Activated CD4-positive, alpha-beta memory T cell treated with anti-CD3 and anti-CD28 coated beads, Interleukin-2, amount 10 ng/mL, durations not matched to agents 7 days and 5 days (primary cell): ENCODE results near the gene YPEL2. TPM values are rescaled to one million over a fixed set of nuclear protein-coding genes. Genes with fewer than 3 reads are reported as not detected.

Experiments
- CTCF ChIA-PET: fragments of 350-600 bp; sonication (Branson Sonifier 250); formaldehyde crosslinking; loops from one replicate; lab custom pipeline; 2021; ENCODE audit warnings: antibody characterized with exemption, inconsistent platforms; lab: Charles Lee
- POLR2A ChIA-PET: fragments of 350-600 bp; sonication (Branson Sonifier 250); formaldehyde crosslinking; loops from one replicate; lab custom pipeline; 2021; ENCODE audit warnings: antibody characterized with exemption; lab: Charles Lee
- DNase-seq: peaks from one replicate; pipeline ENCODE4 v3.0.0-alpha.2; 2020
- H3K27ac Mint-ChIP-seq: one replicate; pipeline ENCODE4 v1.8.0; 2021; ENCODE audit warnings: mild to moderate bottlenecking, mixed read lengths
- H3K27me3 Mint-ChIP-seq: one replicate; pipeline ENCODE4 v1.8.0; 2021; ENCODE audit warnings: mixed read lengths
- H3K36me3 Mint-ChIP-seq: one replicate; pipeline ENCODE4 v1.8.0; 2021; ENCODE audit warnings: low read depth, mixed read lengths
- H3K4me1 Mint-ChIP-seq: one replicate; pipeline ENCODE4 v1.8.0; 2021; ENCODE audit warnings: mixed read lengths
- H3K4me3 Mint-ChIP-seq: one replicate; pipeline ENCODE4 v1.8.0; 2021; ENCODE audit warnings: mild to moderate bottlenecking, mixed read lengths
- H3K9me3 Mint-ChIP-seq: one replicate; pipeline ENCODE4 v1.8.0; 2021; ENCODE audit warnings: mixed read lengths
- total RNA-seq, 2 experiments: library from RNA; stranded (reverse); gene quantifications; one replicate each; pipeline ENCODE4 v1.2.3, GENCODE V29; 2021

YPEL2 gene
- total RNA-seq, 2 experiments from 2014 or later = 17.1 to 18.4 TPM

GRCh38 chr17:59374612-59375011 lies 43.2 kb downstream of the YPEL2 start:
- H3K36me3 Mint-ChIP-seq = peaks cover 13% of the 10 kb centered on the region

GRCh38 chr17:59375857-59376256 lies 44.4 kb downstream of the YPEL2 start:
- ChIA-PET CTCF (interaction anchor here (1.7 kb wide), 1 partner anchor 46 kb away, joined by 6 read pairs; no protein-coding TSS in a partner anchor), POLR2A (interaction anchor here (0.9 to 1.9 kb wide), 2 partner anchors 10 to 46 kb away, joined by 3 to 5 read pairs; no protein-coding TSS in a partner anchor)
- H3K27me3 Mint-ChIP-seq = no peaks in the 10 kb centered on the region
- H3K27ac Mint-ChIP-seq = no peak overlapping the region
- H3K4me3 Mint-ChIP-seq = no peak overlapping the region
- no peak for DNase-seq
- no peaks in the 10 kb centered on the region for H3K9me3 Mint-ChIP-seq
- peaks cover 59% of the 10 kb centered on the region for H3K4me1 Mint-ChIP-seq
- H3K36me3 Mint-ChIP-seq = peaks cover 13% of the 10 kb centered on the region

More at GRCh38 chr17:59374612-59375011, 43.2 kb downstream of the YPEL2 start:
- Mint-ChIP-seq H3K27me3 (no peaks in the 10 kb centered on the region), H3K4me3 (no peak overlapping the region), H3K9me3 (no peaks in the 10 kb centered on the region), H3K27ac (peak overlapping the region; percentile 67), H3K4me1 (peaks cover 57% of the 10 kb centered on the region)
- ChIA-PET CTCF (interaction anchor here (1.5 to 1.7 kb wide), 2 partner anchors 45 to 67 kb away, joined by 3 to 6 read pairs; no protein-coding TSS in a partner anchor), POLR2A (interaction anchor here (0.7 to 1.9 kb wide), 5 partner anchors 9 to 244 kb away, joined by 3 to 8 read pairs (median 4); no protein-coding TSS in a partner anchor)
- DNase-seq = no peak

- Mint-ChIP-seq H3K36me3 (peaks cover 13% of the 10 kb centered on the region), H3K27ac (no peak overlapping the region)
- CTCF ChIA-PET = interaction anchor here (1.7 kb wide), 1 partner anchor 47 kb away, joined by 6 read pairs; no protein-coding TSS in a partner anchor
Measured at GRCh38 chr17:59376506-59376905, 45.1 kb downstream of the YPEL2 start.

GRCh38 chr17:59377410-59377809 lies 46.0 kb downstream of the YPEL2 start:
- no peak overlapping the region for H3K27ac Mint-ChIP-seq
- POLR2A ChIA-PET = interaction anchor here (1.2 kb wide), 1 partner anchor 15 kb away, joined by 4 read pairs; no protein-coding TSS in a partner anchor
- DNase-seq = no peak
- no peaks in the 10 kb centered on the region for H3K27me3 Mint-ChIP-seq
- no peaks in the 10 kb centered on the region for H3K9me3 Mint-ChIP-seq
- H3K36me3 Mint-ChIP-seq = peaks cover 10% of the 10 kb centered on the region
- H3K4me1 Mint-ChIP-seq = peaks cover 54% of the 10 kb centered on the region
- CTCF ChIA-PET = interaction anchor here (1.3 kb wide), 1 partner anchor 64 kb away, joined by 5 read pairs; no protein-coding TSS in a partner anchor
- H3K4me3 Mint-ChIP-seq = no peak overlapping the region

More at GRCh38 chr17:59376506-59376905, 45.1 kb downstream of the YPEL2 start:
- DNase-seq = no peak
- H3K4me1 Mint-ChIP-seq = peaks cover 57% of the 10 kb centered on the region
- POLR2A ChIA-PET = no interaction called here
- no peaks in the 10 kb centered on the region for H3K27me3 Mint-ChIP-seq
- no peak overlapping the region for H3K4me3 Mint-ChIP-seq
- H3K9me3 Mint-ChIP-seq = no peaks in the 10 kb centered on the region

- H3K27me3 Mint-ChIP-seq = no peaks in the 10 kb centered on the region
- H3K4me1 Mint-ChIP-seq = peaks cover 43% of the 10 kb centered on the region
- no peaks in the 10 kb centered on the region for H3K9me3 Mint-ChIP-seq
- ChIA-PET CTCF (interaction anchor here (1.5 kb wide), 1 partner anchor 49 kb away, joined by 3 read pairs; no protein-coding TSS in a partner anchor), POLR2A (no interaction called here)
- peaks cover 10% of the 10 kb centered on the region for H3K36me3 Mint-ChIP-seq
- H3K27ac Mint-ChIP-seq = no peak overlapping the region
- no peak overlapping the region for H3K4me3 Mint-ChIP-seq
- DNase-seq = no peak
Measured at GRCh38 chr17:59378675-59379074, 47.2 kb downstream of the YPEL2 start.

GRCh38 chr17:59380474-59380873 lies 49.0 kb downstream of the YPEL2 start:
- Mint-ChIP-seq H3K27ac (no peak overlapping the region), H3K9me3 (no peaks in the 10 kb centered on the region), H3K27me3 (no peaks in the 10 kb centered on the region), H3K36me3 (peaks cover 4% of the 10 kb centered on the region), H3K4me1 (peaks cover 25% of the 10 kb centered on the region), H3K4me3 (no peak overlapping the region)
- ChIA-PET CTCF (interaction anchor here (0.7 to 1.5 kb wide), 4 partner anchors 35 to 239 kb away, joined by 3 read pairs; partner anchors contain the start of gene CLTC), POLR2A (interaction anchor here (0.7 to 1.5 kb wide), 3 partner anchors 18 to 38 kb away, joined by 3 to 4 read pairs (median 4); no protein-coding TSS in a partner anchor)
- DNase-seq = no peak

- peaks cover 4% of the 10 kb centered on the region for H3K36me3 Mint-ChIP-seq
- no peaks in the 10 kb centered on the region for H3K9me3 Mint-ChIP-seq
- ChIA-PET POLR2A (no interaction called here), CTCF (interaction anchor here (1.5 kb wide), 1 partner anchor 66 kb away, joined by 3 read pairs; no protein-coding TSS in a partner anchor)
- peaks cover 14% of the 10 kb centered on the region for H3K4me1 Mint-ChIP-seq
- no peak for DNase-seq
- no peak overlapping the region for H3K4me3 Mint-ChIP-seq
- no peak overlapping the region for H3K27ac Mint-ChIP-seq
- H3K27me3 Mint-ChIP-seq = no peaks in the 10 kb centered on the region
Measured at GRCh38 chr17:59381716-59382570, 50.5 kb downstream of the YPEL2 start.

- no peak for DNase-seq
- ChIA-PET POLR2A (no interaction called here), CTCF (no interaction called here)
- H3K36me3 Mint-ChIP-seq = no peaks in the 10 kb centered on the region
- H3K27ac Mint-ChIP-seq = no peak overlapping the region
- H3K27me3 Mint-ChIP-seq = no peaks in the 10 kb centered on the region
- H3K9me3 Mint-ChIP-seq = no peaks in the 10 kb centered on the region
- no peak overlapping the region for H3K4me3 Mint-ChIP-seq
- H3K4me1 Mint-ChIP-seq = peaks cover 14% of the 10 kb centered on the region
Measured at GRCh38 chr17:59383893-59384292, 52.4 kb downstream of the YPEL2 start.

- POLR2A ChIA-PET = no interaction called here
- H3K4me1 Mint-ChIP-seq = no peaks in the 10 kb centered on the region
- no peaks in the 10 kb centered on the region for H3K9me3 Mint-ChIP-seq
- CTCF ChIA-PET = no interaction called here
- H3K4me3 Mint-ChIP-seq = no peak overlapping the region
- H3K27ac Mint-ChIP-seq = no peak overlapping the region
- H3K27me3 Mint-ChIP-seq = no peaks in the 10 kb centered on the region
- no peak for DNase-seq
- peaks cover 3% of the 10 kb centered on the region for H3K36me3 Mint-ChIP-seq
Measured at GRCh38 chr17:59387351-59388068, 56.1 kb downstream of the YPEL2 start.

GRCh38 chr17:59388069-59388556 lies 56.7 kb downstream of the YPEL2 start:
- DNase-seq = no peak
- Mint-ChIP-seq H3K4me1 (peaks cover 3% of the 10 kb centered on the region), H3K9me3 (no peaks in the 10 kb centered on the region), H3K27me3 (no peaks in the 10 kb centered on the region), H3K27ac (no peak overlapping the region), H3K4me3 (no peak overlapping the region), H3K36me3 (peaks cover 7% of the 10 kb centered on the region)
- ChIA-PET CTCF (no interaction called here), POLR2A (no interaction called here)

- Mint-ChIP-seq H3K27ac (no peak overlapping the region), H3K27me3 (no peaks in the 10 kb centered on the region), H3K4me3 (no peak overlapping the region), H3K36me3 (peaks cover 7% of the 10 kb centered on the region), H3K9me3 (no peaks in the 10 kb centered on the region), H3K4me1 (peaks cover 3% of the 10 kb centered on the region)
- CTCF ChIA-PET = no interaction called here
- POLR2A ChIA-PET = interaction anchor here (1.4 kb wide), 1 partner anchor 13 kb away, joined by 4 read pairs; no protein-coding TSS in a partner anchor
- DNase-seq = no peak
Measured at GRCh38 chr17:59389066-59389465, 57.6 kb downstream of the YPEL2 start.

GRCh38 chr17:59391021-59391420 lies 59.6 kb downstream of the YPEL2 start:
- ChIA-PET POLR2A (no interaction called here), CTCF (interaction anchor here (0.5 kb wide), 1 partner anchor 143 kb away, joined by 4 read pairs; no protein-coding TSS in a partner anchor)
- Mint-ChIP-seq H3K9me3 (no peaks in the 10 kb centered on the region), H3K4me1 (peaks cover 3% of the 10 kb centered on the region), H3K4me3 (no peak overlapping the region), H3K36me3 (peaks cover 7% of the 10 kb centered on the region), H3K27ac (no peak overlapping the region), H3K27me3 (no peaks in the 10 kb centered on the region)
- no peak for DNase-seq
